Epithelial cell of prostate (primary cell): Measurements from ENCODE around the gene SGCG.
A peak's percentile ranks its signal among the peaks of the same experiment; 100 is the strongest.
"Not testable (repeated sequence)": the region's sequence is repeated elsewhere in the genome, so short reads cannot be mapped to it uniquely, and the experiment has no call there.

Experiments
- DNase-seq: peaks from one replicate; pipeline ENCODE4 v3.0.0-alpha.2; 2011; ENCODE audit warnings: low read depth, low spot score
- H3K27ac ChIP-seq: fragments of 450-650 bp; 2 replicates; pipeline ENCODE4 v1.5.1; 2017; ENCODE audit warnings: mild to moderate bottlenecking

SGCG gene

DNA sequence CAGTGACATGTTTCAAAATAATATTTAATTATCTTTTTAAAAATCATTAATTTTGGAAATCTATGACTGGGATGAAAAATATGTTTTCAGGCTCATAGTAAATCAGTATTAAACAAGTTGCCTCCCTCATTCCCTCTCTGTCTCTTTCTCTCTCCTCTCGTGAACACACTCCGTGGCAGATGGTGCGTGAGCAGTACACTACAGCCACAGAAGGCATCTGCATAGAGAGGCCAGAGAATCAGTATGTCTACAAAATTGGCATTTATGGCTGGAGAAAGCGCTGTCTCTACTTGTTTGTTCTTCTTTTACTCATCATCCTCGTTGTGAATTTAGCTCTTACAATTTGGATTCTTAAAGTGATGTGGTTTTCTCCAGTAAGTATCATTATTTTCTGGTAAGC, 22.7 kb downstream of the SGCG start:
- DNase-seq, result no peak
- no peak overlapping the region for H3K27ac ChIP-seq

DNA sequence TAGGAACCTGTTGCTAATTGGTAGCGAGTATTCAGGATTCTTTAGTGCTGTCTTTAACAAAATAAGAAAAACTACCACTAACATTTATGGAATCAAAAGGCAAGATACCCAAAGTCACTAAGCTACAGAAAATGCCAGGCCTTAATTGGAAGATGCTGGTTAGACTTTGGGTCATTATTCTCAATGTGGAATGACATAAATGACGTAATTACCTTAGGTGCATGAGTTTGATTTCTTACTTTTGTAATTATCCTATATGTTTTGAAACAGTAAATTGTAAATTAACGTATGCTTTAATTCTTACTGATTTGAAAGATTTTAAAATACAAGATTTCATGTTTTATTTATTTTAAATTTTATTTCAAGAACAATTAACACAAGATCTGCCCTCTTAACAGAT, 25.0 kb downstream of the SGCG start:
- no peak overlapping the region for H3K27ac ChIP-seq
- no peak for DNase-seq

DNA sequence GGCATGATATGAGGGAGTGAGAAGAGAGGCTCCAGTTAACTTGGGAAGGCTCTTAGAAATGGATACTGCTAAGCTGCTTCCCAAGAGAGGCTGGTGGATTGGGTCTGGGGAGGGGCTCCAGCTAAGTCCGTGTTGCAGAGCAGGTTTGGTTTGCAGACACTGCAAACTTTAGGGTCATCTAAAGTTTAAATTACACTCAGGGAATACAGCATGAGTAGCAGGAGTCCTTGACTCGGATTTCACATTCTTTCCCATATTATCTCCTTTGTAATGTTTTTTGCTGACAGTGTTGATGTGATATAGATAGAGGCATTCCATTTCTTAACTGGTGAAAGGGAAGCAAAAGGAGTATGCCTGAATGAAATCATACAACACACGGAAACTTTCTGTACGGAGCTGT, 31.9 kb downstream of the SGCG start:
- no peak for DNase-seq
- H3K27ac ChIP-seq, result no peak overlapping the region

DNA sequence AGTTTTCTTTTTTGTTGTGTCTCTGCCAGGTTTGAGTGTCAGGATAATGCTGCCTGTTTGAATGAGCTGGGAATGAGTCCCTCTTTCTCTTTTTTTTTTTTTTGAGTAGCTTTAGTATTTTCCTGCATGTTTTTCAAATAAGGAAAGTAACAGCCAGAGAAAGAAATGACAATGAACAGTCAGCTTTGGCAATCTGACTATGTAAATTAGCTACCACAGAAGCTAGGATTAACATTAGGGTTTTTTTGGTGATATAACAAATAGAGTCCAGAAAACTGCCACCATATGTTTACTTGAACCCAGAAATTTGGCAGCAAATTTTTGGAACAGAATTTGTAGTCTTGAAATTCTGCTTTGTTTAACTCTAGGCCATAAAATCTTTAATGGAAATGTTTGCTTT, 50.5 kb downstream of the SGCG start:
- no peak overlapping the region for H3K27ac ChIP-seq
- DNase-seq, result no peak

DNA sequence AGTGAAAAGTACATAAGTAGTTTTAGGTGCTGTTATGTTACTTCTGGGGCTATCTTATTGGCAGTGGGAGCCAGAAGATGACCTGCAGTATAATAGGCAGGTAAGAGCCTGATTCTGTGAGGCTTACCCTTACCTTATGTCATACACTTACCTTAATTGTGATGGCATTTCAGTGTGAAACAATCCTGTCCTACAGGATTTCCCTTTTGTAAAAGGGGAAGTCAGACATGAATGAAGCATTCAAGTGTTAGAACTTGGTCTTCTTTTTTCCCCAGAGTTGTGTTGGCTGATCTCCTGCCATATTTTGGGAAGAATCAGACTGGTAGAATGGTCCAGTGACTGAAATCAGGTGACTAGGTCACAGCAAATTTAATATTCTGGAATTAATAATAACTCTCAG, 55.2 kb downstream of the SGCG start:
- H3K27ac ChIP-seq, result no peak overlapping the region
- no peak for DNase-seq

DNA sequence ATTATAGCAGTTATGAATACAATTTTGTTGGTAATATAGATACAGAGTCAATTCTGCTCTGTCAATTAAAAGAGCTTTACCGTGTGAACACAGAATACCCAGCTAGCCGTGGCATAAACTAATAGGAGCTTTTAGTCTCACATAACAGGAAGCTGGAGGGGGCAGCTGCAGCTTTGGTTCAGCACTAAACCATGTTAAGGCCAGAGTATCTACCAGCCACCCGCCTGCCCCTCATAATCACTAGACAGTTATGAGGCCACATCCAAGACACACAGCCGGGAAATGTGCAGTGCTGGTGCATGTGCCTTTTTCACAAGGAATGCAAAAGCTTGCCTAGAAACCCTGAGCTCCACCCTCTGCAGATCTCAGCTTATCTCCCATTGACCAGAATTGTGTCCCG, 62.3 kb downstream of the SGCG start:
- H3K27ac ChIP-seq, result no peak overlapping the region
- no peak for DNase-seq

DNA sequence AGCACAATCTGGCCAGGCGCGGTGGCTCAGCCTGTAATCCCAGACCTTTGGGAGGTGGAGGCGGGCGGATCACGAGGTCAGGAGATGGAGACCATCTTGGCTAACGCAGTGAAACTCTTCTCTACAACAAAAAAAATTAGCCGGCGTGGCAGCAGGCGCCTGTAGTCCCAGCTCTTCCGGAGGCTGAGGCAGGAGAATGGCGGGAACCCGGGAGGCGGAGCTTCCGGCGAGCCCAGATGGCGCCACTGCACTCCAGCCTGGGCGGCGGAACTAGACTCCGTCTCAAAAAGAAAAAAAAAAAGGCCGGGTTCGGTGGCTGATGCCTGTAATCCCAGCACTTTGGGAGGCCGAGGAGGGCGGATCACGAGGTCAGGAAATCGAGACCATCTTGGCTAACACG, 67.6 kb downstream of the SGCG start:
- not testable (repeated sequence) for H3K27ac ChIP-seq, DNase-seq

DNA sequence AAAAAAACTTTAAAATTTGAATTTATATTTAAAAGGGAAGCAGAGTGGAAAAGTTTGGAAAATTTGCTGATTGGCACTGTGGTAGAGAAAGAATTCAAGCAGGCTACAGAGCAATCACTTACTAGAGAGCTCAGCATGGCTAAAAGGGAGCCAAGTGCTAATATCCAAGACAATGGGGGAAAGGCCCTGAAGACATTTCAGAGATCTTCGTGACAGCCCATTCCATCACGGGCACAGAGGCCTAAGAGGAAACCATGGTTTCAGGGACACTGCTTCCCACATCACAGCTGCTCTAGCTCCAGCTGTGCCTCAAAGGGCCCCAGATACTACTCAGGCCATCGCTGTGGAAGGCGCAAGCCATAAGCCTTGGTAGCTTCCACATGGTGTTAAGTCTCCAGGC, 73.7 kb downstream of the SGCG start:
- DNase-seq, result no peak
- no peak overlapping the region for H3K27ac ChIP-seq

DNA sequence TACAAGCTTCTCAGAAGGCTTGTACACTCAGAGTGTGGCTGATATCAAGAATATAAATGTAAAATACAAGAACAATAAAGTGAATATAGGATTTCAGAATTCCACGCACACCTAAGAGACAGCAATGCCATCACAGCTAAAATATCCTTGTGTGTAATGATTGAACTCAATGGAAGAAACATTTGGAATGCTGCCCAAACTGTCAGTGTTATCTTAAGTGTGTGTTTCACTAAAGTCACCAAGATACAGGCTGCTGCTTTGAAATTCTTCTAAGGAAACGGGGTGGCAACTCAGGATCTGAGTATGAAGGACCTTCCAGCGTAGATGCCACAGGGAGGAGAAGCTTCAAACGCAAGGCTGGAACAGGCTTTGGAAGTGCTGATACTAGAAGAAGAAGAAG, 86.8 kb downstream of the SGCG start:
- no peak overlapping the region for H3K27ac ChIP-seq
- DNase-seq, result no peak

DNA sequence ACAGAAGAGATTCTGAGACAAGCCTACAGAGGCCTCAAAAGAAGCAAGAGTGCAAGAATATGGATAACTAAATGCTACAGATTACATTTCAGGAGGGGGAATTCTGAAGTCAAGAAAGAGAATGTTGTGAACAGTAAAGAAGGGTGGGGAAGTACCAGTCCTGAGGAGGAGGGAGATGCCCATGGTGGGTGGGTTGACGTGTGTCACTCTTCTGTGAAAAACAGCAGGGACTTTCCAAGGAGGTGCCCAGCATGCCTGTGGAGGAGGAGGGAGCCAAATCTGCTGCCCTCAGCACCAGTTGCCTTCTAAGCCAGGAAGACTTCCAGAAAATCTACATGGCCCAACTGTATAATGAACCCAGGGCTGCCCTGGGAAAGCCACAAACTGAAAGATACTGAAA, 87.7 kb downstream of the SGCG start:
- DNase-seq, result no peak
- no peak overlapping the region for H3K27ac ChIP-seq

DNA sequence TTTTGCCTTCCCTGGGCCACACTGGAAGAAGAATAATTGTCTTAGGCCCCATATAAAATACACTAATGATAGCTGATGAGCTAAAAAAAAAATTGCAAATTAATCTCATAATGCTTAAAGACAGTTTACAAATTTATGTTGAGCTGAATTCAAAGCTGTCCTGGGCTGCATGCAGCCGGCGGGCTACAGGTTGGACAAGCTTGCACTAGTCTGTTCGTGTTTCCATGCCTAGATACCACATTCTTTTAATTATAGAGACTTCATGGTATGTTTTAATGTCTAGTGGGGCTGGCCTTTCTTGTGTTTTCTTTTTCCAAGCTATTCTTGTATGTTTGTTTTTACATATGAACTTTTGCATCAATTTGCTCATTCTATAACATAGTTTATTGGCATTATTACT, 90.6 kb downstream of the SGCG start:
- H3K27ac ChIP-seq, result no peak overlapping the region
- DNase-seq, result no peak

DNA sequence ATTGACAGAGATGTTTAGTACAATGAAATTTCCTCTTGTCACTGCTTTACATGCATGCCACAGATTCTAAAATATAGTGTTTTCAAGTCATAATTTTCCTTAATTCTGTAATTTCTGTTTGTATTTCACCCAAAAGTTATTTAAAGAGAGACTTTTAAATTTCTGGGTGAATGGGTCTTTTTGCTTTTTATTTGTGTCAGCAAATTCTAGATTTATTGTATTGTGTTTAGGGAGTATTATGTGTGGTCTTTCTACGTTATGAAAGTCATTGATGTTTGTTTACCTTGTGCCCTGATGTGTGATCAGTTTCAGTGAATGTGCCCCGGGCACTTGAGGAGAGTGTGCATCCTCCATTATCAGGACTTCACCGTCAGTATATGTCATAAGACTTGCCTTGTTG, 92.7 kb downstream of the SGCG start:
- H3K27ac ChIP-seq, result no peak overlapping the region
- DNase-seq, result no peak

DNA sequence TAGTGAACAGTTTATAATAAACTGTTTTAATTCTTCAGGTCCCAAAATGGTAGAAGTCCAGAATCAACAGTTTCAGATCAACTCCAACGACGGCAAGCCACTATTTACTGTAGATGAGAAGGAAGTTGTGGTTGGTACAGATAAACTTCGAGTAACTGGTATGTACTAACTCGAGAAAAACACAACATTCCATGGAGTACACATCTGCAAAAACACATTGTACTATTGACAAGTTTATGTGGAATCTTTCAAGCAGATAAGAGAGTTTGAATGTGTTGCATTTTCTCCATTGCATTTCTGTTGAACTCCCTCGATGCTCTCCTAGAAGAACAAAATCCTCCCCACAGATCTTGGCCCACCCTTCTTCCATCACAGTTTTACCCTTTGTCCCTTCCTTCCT, 98.5 kb downstream of the SGCG start:
- DNase-seq, result no peak
- no peak overlapping the region for H3K27ac ChIP-seq

DNA sequence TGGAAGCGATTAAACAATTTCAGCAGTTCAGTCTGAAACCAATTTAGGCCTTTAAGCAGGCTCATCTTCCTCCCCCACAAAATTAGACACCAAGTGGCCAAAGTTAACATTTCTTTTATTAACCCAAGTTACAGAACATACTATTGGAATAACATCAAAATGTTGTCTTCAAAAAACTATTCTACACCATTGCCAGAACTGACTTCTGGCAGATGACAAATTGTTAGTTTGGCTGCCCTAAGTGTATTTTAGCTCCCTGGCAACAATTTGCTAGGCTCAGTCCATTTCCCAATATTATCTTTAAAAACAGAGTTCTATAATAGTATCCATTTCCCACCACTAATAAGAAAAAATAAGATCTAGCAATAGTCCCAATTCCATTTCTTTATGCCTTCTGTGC, 107.8 kb downstream of the SGCG start:
- no peak overlapping the region for H3K27ac ChIP-seq
- DNase-seq, result no peak

DNA sequence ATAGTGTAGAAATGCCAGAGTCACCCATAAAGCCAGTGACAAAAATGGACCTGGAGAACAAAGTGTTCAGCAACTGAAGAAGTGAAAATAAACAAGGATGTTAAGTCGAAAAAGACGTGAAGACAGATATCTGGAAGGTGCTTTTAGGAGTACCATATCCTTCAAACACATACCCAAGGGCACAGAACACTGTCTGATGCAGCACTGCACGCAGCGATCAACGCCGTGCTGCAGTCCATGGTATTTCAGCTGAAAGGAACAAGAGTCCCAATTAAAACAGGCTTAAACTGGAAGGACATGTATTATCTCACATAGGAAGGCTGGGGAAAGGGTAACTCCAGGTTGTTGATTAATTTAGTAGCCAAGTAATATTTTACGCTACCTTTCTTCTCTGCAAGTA, 108.2 kb downstream of the SGCG start:
- DNase-seq, result no peak
- H3K27ac ChIP-seq, result no peak overlapping the region

DNA sequence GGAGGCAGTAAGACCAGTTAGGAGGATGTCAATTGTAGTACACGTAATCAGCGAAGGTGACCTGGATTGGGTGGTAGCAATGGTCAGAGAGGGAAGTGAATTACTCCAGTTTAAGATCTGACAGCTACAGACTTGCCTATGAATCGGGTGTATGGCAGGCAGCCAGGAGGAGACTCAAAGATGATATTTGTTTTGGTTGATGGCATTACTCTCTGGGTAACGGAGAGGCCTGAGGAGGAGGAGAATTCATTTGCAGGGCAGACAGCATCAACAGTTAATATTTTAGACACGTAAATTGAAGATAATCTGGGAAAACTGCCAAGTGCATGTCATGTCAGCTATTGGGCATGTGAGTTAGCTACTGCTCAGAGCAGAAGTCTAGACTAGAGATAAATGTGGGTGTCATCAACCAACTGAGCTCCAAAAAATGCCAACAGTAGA, 109.2 kb downstream of the SGCG start:
- H3K27ac ChIP-seq, result peak overlapping the region; percentile 2
- peak; percentile 88 for DNase-seq

DNA sequence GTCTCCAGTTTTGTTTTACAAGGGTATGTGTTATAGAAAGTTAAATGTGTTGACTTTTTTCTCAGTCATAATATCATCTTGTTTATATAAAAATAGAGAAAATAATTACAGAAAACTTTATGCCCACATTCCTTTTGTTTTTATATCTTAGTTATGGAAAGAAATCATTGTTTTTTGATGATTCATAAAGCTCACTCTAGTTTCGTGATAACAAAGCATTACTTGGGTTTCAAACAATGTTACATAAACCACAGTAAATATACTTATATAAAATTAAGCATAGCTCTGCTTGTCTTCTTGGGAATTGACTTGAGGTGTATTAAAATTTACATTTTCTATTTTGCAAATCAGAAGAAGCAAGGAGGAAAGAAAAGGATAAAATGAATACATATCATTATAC, 111.8 kb downstream of the SGCG start:
- no peak overlapping the region for H3K27ac ChIP-seq
- DNase-seq, result no peak

DNA sequence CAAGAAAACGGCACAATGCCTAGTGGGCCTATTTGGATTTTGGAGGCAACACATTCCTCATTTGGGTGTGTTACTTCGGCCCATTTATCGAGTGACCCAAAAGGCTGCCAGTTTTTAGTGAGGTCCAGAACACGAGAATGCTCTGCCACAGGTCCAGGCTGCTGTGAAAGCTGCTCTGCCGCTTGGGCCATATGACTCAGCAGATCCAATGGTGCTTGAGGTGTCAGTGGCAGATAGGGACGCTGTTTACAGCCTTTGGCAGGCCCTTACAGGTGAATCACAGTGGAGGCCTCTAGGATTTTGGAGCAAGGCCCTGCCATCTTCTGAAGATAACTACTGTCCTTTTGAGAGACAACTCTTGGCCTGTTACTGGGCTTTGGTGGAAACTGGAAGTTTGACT, 134.1 kb downstream of the SGCG start:
- not testable (repeated sequence) for DNase-seq, H3K27ac ChIP-seq

DNA sequence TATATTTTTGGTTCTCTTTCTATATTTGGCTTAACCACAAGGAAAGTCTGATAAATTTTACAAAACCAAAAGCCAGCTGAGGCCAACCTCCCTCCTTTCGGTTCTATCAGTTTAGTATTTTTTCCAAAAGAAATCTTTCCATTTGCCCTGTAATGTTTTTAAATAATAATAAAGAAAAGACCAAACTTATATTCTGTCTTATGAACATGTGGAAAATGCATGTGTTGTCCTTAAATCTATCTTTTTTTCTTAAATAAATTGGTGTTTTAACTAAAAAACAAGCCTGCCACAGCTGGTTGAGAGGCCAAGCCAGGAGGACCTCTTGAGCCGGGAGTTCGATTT, 139.1 kb downstream of the SGCG start:
- peak overlapping the region; percentile 28 for H3K27ac ChIP-seq
- no peak for DNase-seq

DNA sequence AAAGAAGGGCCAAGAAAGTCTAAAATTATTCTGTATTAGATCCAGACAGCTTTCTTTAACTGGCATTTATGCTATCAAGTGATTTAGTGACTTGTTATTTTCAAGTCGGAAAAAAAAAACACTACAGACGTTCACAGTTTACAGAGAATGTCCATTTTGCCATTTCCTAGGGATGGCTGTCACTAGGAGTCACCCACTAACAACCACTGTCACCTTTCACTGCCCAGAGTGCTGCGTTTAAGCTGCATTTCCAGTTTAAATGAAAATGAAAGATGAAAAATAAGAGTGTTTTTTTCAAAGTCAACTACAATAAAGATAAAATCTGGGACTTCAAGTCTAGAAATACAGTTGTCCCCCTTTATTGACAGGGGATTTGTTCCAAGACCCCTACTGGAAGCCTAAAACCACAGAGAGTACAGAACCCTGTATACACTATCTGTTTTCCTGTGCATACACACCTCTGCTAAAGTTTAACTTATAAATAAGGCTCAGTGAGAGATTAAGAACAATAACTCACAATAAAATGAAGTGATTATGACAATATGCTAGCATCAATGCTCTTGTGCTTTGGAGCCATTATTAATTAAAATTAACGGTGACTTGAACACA, 140.3 kb downstream of the SGCG start:
- peak overlapping the region; percentile 97 for H3K27ac ChIP-seq
- no peak for DNase-seq

DNA sequence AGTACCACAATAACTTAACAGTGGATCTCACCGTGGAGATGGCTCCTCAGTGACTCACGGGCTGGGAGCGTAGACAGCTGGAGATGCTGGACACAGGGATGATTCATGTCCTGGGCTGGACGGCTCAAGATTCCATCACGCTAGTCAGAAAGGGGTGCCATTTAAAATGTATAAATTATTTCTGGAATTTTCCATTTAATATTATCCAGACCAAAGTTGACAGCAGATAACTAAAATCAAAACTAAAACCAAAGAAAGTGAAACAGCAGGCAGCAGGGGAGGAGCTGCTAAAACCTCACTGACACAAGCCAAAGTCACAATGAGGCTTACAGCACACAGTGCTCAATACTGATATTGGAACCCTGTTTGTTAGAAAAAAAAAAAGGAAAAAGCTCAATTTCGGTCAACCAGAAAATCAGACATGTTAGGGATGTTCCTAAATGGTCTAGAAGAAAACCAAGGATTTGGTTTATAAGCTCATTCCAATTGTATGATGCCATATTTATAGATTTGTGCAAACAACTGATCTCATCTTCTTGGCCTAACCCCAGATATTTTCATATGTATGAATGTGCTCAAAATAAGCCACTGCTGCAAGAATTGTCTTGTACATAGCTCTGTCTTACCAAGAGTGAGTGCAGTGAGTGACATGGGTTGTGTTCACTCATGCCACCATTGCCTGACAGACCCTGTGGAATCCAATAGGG, 140.9 kb downstream of the SGCG start:
- peak overlapping the region; percentile 97 for H3K27ac ChIP-seq
- DNase-seq, result peak; percentile 71
